Left colon (tissue), 2 donors: Measurements from ENCODE around the gene MARK1. TPM values are rescaled to one million over a fixed set of nuclear protein-coding genes. Genes with fewer than 3 reads are reported as not detected.
"Not testable (repeated sequence)": the region's sequence is repeated elsewhere in the genome, so short reads cannot be mapped to it uniquely, and the experiment has no call there.

ENCODE experiments used
- ATAC-seq: fragments of 200-7000 bp; cut with Tn5 transposase; one replicate; pipeline ENCODE4 v1.9.1; 2020; ENCODE audit warnings: mild to moderate bottlenecking, moderate library complexity
- DNase-seq, 2 donors: peaks; one replicate each; pipeline ENCODE4 v3.0.0-alpha.2; 2020
- intact Hi-C, 2 donors: fragments of 100-400 bp; cut with DNase I in 1 of 2; cut with micrococcal nuclease in 1 of 2; formaldehyde crosslinking; loops; one replicate each; pipeline versions ENCODE4 v1.11.2 to v1.14.0; 2022; cut with DNase I, micrococcal nuclease
- total RNA-seq, 2 donors: library from RNA; stranded (reverse); fragmentation: NEBNext Ultra II Directional; extraction: Animal tissue kit (Norgen Biotek cat#: 25700); gene quantifications; one replicate each; pipeline ENCODE4 v1.2.1, GENCODE V29; 2021
- donor health status: DM: no; HTN: no; CAD: no.
- donor health status: DM: yes; HTN: yes; CAD: no.

The MARK1 gene
- total RNA-seq, 2 donors from 2014 or later, result 1.0 to 4.4 TPM

DNA sequence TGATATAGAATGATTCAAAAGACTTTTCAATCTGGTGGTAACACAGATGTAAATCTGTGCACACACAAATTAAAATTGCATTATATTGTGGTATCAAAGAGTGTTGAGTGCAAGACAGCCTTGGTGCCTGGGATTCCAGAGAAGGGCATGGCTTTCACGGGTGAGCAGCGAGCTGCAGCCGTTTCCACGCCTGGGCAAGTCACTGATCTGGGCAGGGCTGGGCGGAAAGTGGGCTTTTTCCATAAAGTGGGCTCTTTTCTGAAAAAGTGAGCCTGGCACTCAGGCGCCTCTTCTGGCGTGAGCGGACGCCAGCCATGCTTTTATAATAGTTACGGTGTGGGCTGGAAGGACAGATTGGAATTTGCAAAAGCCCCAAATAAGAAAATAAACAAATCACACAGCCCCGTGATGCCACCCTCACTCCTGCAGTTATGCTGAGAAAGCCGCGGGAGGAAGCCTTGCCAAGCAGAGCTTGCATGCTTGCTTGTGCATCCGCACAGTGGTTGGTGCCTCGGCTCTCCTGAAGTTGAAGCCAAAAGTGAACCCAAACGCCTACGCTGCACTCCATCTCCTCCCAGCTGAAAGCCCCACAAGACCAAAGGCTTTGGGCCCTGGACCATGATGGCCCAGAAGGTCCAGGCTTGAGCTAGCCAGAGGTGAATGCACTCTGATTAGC lies 155.1 kb downstream of the MARK1 start:
- ATAC-seq (no peak), DNase-seq (no peak)
- intact Hi-C loops, result loop anchor here in 1 of 2 donors (10.0 kb wide), 1 partner anchor 52 kb away; no protein-coding TSS in a partner anchor

- not testable (repeated sequence) for DNase-seq, ATAC-seq
- intact Hi-C loops, result loop anchor here in 1 of 2 donors (10.0 kb wide), 1 partner anchor 51 kb away; no protein-coding TSS in a partner anchor
Measured at GRCh38 chr1:220683716-220684115, 155.8 kb downstream of the MARK1 start.

- DNase-seq (no peak), ATAC-seq (no peak)
- intact Hi-C loops, result loop anchor here in 1 of 2 donors (10.0 kb wide), 1 partner anchor 50 kb away; no protein-coding TSS in a partner anchor
Measured at GRCh38 chr1:220684890-220685289, 157.0 kb downstream of the MARK1 start.

- intact Hi-C loops, result loop anchor here in 1 of 2 donors (10.0 kb wide), 1 partner anchor 49 kb away; no protein-coding TSS in a partner anchor
- ATAC-seq, result no peak
- no peak for DNase-seq
Measured at GRCh38 chr1:220685879-220686278, 157.9 kb downstream of the MARK1 start.

DNA sequence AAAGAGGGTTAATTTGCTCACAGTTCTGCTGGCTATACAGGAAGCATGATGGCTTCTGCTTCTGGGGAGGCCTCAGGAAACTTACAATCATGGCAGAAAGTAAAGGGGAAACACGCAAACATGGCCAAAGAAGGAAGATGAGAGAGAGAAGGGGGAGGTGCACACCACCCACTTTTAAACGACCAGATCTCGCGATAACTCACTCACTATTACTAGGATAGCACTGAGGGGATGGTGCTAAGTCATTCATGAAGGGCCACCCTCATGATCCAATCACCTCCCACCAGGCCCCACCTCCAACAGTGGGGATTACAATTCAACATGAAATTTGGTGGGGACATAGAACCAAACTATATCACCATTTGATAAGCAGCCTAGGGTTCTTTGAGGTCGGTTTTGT lies 159.9 kb downstream of the MARK1 start:
- ATAC-seq (no peak), DNase-seq (no peak)
- intact Hi-C loops, result loop anchor here in 1 of 2 donors (10.0 kb wide), 1 partner anchor 47 kb away; no protein-coding TSS in a partner anchor

- DNase-seq (no peak), ATAC-seq (no peak)
- intact Hi-C loops, result loop anchor here in 1 of 2 donors (5.0 to 10.0 kb wide), 2 partner anchors 45 to 88 kb away; no protein-coding TSS in a partner anchor
Measured at GRCh38 chr1:220689666-220690065, 161.7 kb downstream of the MARK1 start.

- DNase-seq, result peak; percentile 74 to 85
- intact Hi-C loops, result loop anchor here in 1 of 2 donors (5.0 kb wide), 1 partner anchor 87 kb away; no protein-coding TSS in a partner anchor
- peak; percentile 93 for ATAC-seq
Measured at GRCh38 chr1:220690140-220691052, 162.5 kb downstream of the MARK1 start, which contains the start of gene C1orf115. C1orf115 (plus strand) TSS chr1:220690363; CDS start chr1:220690403, 40 bp downstream.

- ATAC-seq (peak; percentile 60), DNase-seq (peak; percentile 42 to 46)
- intact Hi-C loops, result loop anchor here in 1 of 2 donors (5.0 kb wide), 1 partner anchor 86 kb away; no protein-coding TSS in a partner anchor
Measured at GRCh38 chr1:220691053-220691684, 163.2 kb downstream of the MARK1 start.

DNA sequence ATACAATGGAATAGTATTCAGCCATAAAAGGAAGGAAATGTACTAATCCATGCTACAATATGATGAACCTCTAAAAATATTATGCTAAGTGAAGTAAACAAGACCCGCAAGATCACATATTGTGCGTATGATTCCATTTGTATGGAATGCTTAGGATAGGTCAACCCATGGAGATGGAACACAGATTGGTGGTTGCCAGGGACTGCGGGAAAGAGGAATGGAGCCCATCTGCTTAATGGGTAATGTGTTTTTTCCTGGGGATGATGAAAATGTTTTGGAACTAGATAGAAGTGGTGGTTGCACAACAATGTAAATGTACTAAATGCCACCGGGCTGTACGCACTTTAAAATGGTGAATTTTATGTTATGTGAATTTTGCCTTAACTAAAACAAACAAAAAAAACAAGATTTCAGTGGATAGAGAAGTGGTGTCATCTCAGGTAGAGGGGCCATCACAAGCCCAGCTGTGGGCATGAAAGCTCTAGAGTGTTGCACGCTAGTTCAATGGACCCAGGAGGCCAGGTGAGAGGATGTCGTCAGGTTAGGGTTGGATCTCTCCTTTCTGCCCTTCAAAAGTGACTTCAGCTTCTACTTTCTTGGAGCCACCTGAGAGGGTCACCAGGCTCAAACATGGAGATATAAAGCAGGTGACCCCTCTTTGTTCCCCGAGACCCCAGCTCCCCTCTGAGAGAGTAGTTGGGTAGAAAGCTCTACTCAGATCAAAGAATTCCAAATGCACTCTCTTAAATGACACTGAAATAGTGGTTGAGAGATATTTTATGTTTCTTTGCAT lies 164.7 kb downstream of the MARK1 start:
- ATAC-seq, result no peak
- DNase-seq, result no peak
- intact Hi-C loops, result loop anchor here in 1 of 2 donors (5.0 kb wide), 1 partner anchor 85 kb away; no protein-coding TSS in a partner anchor

GRCh38 chr1:220694866-220695382 lies 167.0 kb downstream of the MARK1 start:
- intact Hi-C loops, result loop anchor here in 1 of 2 donors (5.0 kb wide), 1 partner anchor 82 kb away; no protein-coding TSS in a partner anchor
- DNase-seq, result no peak
- ATAC-seq, result no peak

DNA sequence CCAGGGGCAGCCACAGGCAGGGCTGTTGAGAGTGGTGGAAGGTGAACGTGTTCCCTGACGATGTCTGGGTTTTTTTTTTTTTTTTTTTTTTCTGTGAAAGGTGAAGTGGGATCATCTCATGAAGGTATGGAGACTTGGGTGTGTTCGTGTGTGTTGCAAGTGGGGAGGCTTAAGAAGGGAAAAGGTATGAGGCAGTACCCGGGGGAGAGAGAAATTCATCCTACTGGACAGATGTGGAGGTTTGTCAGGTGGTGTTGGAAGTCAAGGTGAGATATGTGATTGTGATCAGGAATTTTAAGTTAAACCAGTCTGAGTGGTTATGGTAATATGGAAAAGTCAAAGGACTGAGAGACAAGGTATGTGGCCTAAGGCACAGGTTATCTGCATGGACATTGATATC lies 167.5 kb downstream of the MARK1 start:
- intact Hi-C loops, result no loop called here
- ATAC-seq (no peak), DNase-seq (no peak)

DNA sequence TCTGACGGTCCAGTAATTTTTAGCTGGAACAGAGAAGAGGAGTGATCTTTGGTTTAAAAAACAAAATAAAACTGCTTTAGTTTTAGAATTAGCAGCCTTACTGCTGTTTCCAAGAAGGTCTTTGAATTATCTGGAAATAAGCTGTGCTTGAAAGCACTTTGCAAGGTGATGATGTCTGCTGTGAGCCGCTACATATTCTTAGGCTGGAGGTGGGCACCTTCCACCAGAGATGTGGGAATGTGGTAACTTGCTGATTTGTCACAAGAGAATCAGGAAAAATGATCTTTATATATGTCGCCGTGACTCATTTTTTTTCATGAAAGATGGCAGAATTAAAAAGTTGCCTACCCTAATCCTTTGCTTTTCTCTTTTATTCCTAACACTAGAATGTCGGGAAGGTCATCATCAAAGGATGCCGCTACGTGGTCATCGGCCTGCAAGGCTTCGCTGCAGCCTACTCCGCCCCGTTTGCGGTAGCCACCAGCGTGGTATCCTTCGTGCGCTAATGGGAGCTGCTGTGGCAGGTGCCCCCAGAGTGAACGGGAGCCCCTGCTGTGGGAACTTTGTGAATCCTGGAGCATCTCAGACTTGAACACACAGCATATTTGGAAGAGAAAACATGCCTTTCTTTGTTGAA lies 168.4 kb downstream of the MARK1 start:
- DNase-seq, result no peak
- intact Hi-C loops, result no loop called here
- no peak for ATAC-seq

DNA sequence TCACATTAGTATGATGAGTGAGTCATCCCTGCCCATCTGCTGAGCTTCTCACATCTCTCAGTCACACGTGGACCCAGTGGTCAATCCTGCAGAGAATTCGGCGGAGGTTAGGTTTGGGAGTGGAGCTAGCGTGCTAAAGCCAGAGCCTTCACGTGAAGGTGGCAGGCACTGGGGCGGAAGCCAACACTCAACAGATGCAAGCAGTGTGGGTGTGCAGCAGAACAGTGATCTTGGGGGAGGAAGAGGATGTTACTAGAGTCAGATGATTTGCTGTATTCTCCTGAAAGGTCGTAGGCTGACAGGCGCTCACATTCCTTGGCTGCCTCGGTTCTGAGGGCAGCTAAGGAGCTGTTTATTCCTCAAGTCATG lies 168.9 kb downstream of the MARK1 start:
- ATAC-seq (no peak), DNase-seq (no peak)
- intact Hi-C loops, result no loop called here

- no peak for ATAC-seq
- intact Hi-C loops, result no loop called here
- DNase-seq, result no peak
Measured at GRCh38 chr1:220697326-220697725, 169.4 kb downstream of the MARK1 start.

- intact Hi-C loops, result no loop called here
- ATAC-seq (no peak), DNase-seq (no peak)
Measured at GRCh38 chr1:220698607-220699016, 170.7 kb downstream of the MARK1 start.

GRCh38 chr1:220699044-220699443 lies 171.1 kb downstream of the MARK1 start:
- intact Hi-C loops, result no loop called here
- ATAC-seq (no peak), DNase-seq (no peak)

GRCh38 chr1:220700556-220701179 lies 172.7 kb downstream of the MARK1 start:
- DNase-seq (no peak), ATAC-seq (peak; percentile 78)
- intact Hi-C loops, result no loop called here
